Coronary artery (tissue), 2 donors: ENCODE data around the gene SH3RF1.

ENCODE experiments used
- DNase-seq: peaks from one replicate; pipeline ENCODE4 v3.0.0-alpha.2; 2017; ENCODE audit warnings: low spot score
- H3K27ac ChIP-seq, 2 donors: fragments of 200-600 bp; sonication (generic); one replicate each; pipeline ENCODE4 v1.5.1; 2016 to 2019
- H3K4me3 ChIP-seq: fragments of 200-600 bp; sonication (generic); 2 replicates; pipeline ENCODE4 v1.5.1; 2016; ENCODE audit warnings: mild to moderate bottlenecking, moderate library complexity
- CTCF ChIP-seq: fragments of 200-600 bp; sonication (generic); IDR thresholded peaks from one replicate; pipeline ENCODE4 v1.5.1; 2019; ENCODE audit warnings: antibody characterized with exemption

Gene SH3RF1

GRCh38 chr4:169189372-169189771, 81.4 kb downstream of the SH3RF1 start:
- no peak for DNase-seq
- Histone ChIP-seq H3K27ac (no peak overlapping the region), H3K4me3 (no peak overlapping the region)
- TF ChIP-seq CTCF: no peak

GRCh38 chr4:169188204-169188603, 82.6 kb downstream of the SH3RF1 start:
- no peak overlapping the region for H3K4me3 ChIP-seq
- H3K27ac ChIP-seq: no peak overlapping the region
- no peak for TF ChIP-seq CTCF
- no peak for DNase-seq

GRCh38 chr4:169185133-169185956, 85.4 kb downstream of the SH3RF1 start:
- no peak for TF ChIP-seq CTCF
- no peak overlapping the region for H3K4me3 ChIP-seq
- no peak for DNase-seq
- H3K27ac ChIP-seq: no peak overlapping the region

GRCh38 chr4:169184686-169185085, 86.1 kb downstream of the SH3RF1 start:
- DNase-seq: no peak
- Histone ChIP-seq H3K4me3 (no peak overlapping the region), H3K27ac (no peak overlapping the region)
- TF ChIP-seq CTCF: no peak

- no peak for DNase-seq
- no peak for TF ChIP-seq CTCF
- no peak overlapping the region for H3K4me3 ChIP-seq
- H3K27ac ChIP-seq: no peak overlapping the region
Observed at GRCh38 chr4:169184236-169184635, 86.5 kb downstream of the SH3RF1 start.

GRCh38 chr4:169183581-169183980, 87.2 kb downstream of the SH3RF1 start:
- no peak overlapping the region for H3K27ac ChIP-seq
- no peak for TF ChIP-seq CTCF
- DNase-seq: no peak
- H3K4me3 ChIP-seq: no peak overlapping the region
